Loucy (cell line): Measurements from ENCODE around the gene DCP1B.

ENCODE experiments used
- EZH2phosphoT487 ChIP-seq: fragments of 200-600 bp; IDR thresholded peaks from 2 replicates; pipeline ENCODE4 v1.6.1; 2018; ENCODE audit warnings: antibody characterized with exemption, mild to moderate bottlenecking, moderate library complexity, borderline replicate concordance
- TF ChIP-seq, protein P1 (sequence below): fragments of 200-600 bp; sonication (generic); conservative IDR thresholded peaks from 2 replicates; pipeline ENCODE4 v1.5.1; 2014; ENCODE audit warnings: mild to moderate bottlenecking, antibody characterized with exemption, low read length

DNA sequence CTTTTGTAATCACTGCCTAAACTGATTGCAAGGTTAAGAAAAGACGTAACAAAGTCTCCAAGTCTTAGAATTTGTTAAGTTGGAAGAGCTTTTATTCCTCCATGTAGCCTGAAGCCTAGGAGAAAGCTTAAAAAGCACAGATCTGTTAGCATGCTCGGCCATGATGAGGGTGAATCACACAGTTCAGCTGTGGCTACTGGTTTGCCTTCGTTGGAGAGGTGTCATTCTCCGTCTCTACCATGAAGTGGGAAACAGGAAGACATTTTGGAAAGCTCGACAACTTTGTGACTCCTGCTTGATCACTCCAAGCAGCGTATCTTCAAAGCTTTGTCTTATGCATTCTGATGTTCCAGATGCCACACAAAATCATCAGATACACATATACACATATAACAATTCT, 27.1 kb downstream of the DCP1B start:
- TF ChIP-seq, protein P1, sequence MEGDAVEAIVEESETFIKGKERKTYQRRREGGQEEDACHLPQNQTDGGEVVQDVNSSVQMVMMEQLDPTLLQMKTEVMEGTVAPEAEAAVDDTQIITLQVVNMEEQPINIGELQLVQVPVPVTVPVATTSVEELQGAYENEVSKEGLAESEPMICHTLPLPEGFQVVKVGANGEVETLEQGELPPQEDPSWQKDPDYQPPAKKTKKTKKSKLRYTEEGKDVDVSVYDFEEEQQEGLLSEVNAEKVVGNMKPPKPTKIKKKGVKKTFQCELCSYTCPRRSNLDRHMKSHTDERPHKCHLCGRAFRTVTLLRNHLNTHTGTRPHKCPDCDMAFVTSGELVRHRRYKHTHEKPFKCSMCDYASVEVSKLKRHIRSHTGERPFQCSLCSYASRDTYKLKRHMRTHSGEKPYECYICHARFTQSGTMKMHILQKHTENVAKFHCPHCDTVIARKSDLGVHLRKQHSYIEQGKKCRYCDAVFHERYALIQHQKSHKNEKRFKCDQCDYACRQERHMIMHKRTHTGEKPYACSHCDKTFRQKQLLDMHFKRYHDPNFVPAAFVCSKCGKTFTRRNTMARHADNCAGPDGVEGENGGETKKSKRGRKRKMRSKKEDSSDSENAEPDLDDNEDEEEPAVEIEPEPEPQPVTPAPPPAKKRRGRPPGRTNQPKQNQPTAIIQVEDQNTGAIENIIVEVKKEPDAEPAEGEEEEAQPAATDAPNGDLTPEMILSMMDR = no peak
- no peak for TF ChIP-seq EZH2phosphoT487
